PC-3 (cell line): ENCODE data around the gene ZNF777.

Source experiments
- EZH2phosphoT487 ChIP-seq: fragments of 300-600 bp; sonication (generic); IDR thresholded peaks from 2 replicates; pipeline ENCODE4 v1.6.1; 2018; ENCODE audit warnings: mild to moderate bottlenecking, antibody characterized with exemption, low read length, borderline replicate concordance
- TF ChIP-seq, protein P1 (sequence below): fragments of 300-600 bp; sonication (generic); conservative IDR thresholded peaks from 2 replicates; pipeline ENCODE4 v1.5.1; 2017; ENCODE audit warnings: antibody characterized with exemption, low read depth, mild to moderate bottlenecking, low read length

DNA sequence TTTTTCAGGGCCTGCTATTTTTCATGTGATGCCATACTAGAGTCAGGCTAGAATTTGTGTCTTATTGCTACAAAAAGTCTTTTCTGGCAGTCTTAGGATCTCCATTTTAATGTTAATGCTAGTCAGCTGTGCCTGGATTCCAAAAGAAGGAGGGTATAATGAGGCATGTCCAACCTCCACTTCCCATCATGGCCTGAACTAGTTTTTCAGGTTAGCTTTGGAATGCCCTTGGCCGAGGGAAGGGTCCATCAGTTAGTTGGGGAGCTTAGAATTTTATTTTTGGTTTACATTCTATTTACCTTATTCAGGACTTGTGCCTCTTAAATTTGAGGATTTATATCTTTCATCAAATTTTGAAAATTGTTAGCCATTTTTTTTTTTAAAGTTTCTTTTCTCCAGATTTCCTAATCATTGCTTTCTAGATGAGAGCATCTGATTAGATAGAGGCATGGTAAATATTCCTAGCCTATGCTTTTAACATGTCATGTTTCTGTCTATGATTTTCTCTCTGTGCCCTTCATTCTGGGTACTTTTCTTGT lies 6.5 kb upstream of the ZNF777 start:
- TF ChIP-seq, protein P1, sequence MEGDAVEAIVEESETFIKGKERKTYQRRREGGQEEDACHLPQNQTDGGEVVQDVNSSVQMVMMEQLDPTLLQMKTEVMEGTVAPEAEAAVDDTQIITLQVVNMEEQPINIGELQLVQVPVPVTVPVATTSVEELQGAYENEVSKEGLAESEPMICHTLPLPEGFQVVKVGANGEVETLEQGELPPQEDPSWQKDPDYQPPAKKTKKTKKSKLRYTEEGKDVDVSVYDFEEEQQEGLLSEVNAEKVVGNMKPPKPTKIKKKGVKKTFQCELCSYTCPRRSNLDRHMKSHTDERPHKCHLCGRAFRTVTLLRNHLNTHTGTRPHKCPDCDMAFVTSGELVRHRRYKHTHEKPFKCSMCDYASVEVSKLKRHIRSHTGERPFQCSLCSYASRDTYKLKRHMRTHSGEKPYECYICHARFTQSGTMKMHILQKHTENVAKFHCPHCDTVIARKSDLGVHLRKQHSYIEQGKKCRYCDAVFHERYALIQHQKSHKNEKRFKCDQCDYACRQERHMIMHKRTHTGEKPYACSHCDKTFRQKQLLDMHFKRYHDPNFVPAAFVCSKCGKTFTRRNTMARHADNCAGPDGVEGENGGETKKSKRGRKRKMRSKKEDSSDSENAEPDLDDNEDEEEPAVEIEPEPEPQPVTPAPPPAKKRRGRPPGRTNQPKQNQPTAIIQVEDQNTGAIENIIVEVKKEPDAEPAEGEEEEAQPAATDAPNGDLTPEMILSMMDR = no peak
- no peak for TF ChIP-seq EZH2phosphoT487
